ENCODE data around the gene MTLN.
"Not testable (repeated sequence)": the region's sequence is repeated elsewhere in the genome, so short reads cannot be mapped to it uniquely, and the experiment has no call there.

The MTLN gene

DNA sequence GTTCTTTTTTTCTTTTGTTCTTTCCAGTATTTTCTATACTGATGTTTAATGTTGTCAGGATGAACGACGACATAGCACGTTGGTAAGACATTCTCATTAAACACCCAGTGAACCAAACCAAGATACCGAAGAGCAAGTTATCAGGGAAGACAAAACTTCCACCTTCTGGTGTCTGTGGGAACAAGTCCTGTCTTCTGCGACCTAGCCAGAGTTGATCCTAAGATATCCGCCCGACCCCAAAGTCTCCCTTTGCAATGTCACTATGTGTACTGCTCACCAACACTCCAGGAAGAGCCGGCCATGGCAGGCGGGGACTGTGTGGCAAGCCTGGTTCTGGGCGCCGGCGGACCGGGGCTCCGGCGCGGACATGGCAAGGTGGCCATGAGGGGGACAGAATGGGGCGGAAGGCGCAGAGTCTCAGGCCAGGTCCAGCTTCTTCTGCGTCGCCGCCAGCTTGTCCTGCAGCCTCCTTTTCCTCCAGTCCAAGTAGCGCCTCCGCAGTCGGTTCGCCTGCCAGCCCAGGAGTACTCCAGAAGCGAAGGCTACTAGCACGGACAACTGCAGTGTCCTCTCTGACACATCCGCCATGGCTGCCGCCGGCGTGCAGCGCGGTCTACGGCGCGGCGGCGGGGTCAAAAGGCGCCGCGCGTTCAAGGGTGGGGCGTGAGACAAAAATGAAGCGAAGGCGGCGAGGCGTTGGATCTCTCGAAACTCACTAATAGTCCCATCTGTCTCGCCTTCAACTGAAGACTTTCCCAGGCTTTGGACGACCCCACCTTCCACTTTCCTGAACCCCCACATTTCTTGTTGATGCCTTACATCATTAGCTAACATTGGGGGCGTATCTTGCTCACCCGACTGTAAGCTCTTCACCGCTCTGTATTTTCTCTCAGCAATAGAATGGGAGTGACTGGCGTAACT is at the start of gene MTLN:
MTLN (minus strand) TSS at position 610 of the 921 bp plus-strand sequence; CDS start at position 588, 22 bp downstream.
- DNase-seq (ENCODE audit: low read depth): peak; percentile 35

DNA sequence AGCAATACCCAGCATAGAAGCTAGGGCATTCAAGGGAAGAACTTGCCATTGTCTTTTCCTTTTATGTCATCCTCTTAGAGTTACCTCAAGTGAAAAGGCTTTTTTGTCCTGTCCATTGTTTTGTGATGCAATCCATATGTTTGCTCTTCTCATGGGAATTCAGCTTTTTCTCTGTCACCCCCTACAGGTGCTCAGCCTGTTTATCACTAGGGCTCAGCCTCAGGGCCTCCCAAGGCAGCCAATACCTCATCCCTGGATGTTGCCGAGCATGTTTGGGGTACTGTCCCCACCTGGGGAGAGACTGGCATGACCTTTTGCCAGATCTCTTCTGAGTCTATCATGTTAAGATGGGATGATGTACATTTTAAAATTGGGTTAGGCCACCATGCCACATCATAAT is 49.6 kb upstream of the MTLN start:
- DNase-seq (ENCODE audit: low read depth): not testable (repeated sequence)

- DNase-seq (ENCODE audit: low read depth): not testable (repeated sequence)
These were observed 35.9 kb upstream of the MTLN start for GRCh38 chr2:110248081-110248795.

DNA sequence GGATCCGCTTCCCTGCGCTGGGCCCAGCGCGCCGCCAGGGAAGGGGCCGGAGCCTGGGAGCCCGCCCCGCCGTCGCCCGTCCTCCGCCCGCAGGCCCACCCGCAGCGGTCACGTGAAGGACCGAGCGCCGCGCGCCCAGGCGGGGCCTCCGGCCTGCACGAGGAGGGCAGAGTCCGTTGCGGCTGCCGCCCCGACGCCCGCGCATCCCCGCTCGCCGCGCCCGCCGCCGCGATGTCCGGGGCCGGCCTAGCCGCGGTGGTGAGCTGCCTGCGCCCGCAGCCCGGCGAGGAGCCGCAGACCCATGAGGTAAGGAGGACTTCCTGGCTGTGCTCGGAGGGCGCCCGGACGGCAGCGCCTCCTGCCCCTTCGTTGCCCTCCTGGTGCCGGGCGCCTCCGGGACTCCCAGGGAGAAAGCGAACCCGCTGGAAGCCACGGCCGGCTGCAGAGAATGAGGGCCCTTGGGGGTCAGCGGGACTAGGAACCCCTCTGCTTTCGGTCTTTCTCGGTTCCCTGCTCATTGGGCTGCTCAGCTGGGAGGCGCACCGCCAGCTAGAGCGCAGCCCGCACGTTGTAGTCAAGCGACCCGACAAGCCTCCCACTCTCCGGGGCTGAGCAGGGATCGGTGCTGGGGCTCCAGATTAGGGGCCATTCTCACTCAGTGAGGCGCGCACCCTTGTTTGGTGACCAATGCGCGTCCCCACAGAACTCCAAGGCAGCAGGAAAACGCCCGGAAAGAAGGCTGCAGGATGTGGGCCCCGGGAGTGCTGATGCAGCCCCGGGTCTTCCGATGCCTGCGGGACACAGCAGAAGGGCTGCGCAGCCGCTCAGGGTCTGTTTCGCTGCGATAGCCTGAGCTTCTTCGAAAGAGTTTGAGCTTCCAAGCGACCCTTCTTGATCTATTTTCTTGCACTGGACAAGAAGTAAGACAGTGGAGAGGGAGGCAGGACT is 33.4 kb upstream of the MTLN start:
- DNase-seq (ENCODE audit: low read depth): not testable (repeated sequence)

- DNase-seq (ENCODE audit: low read depth): not testable (repeated sequence)
These were observed 30.9 kb upstream of the MTLN start for GRCh38 chr2:110243283-110243682.

GRCh38 chr2:110234514-110234913 is 22.2 kb upstream of the MTLN start:
- not testable (repeated sequence) for DNase-seq (ENCODE audit: low read depth)

DNA sequence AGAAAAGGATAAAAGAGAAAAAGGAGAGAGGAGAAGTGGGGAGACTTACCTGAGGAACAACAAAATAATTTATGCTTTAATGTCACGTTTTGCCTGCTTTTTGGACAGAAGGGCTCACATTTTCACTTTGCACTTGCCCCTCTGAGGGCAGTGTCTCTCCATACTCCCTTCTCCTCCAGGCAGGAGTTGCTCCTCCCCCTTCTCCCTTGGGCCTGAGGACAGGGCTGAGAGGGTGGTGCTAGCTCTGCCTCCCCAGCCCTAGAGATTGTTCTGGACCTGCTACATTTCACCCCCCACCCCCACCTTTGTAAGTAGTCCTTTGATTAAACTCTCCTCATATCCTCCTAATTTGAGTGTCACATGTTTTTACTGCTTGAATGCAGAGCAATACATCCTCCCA is 17.5 kb upstream of the MTLN start:
- not testable (repeated sequence) for DNase-seq (ENCODE audit: low read depth)

GRCh38 chr2:110222626-110223025 is 10.3 kb upstream of the MTLN start:
- not testable (repeated sequence) for DNase-seq (ENCODE audit: low read depth)

GRCh38 chr2:110221938-110222337 is 9.6 kb upstream of the MTLN start:
- DNase-seq (ENCODE audit: low read depth): no peak

DNA sequence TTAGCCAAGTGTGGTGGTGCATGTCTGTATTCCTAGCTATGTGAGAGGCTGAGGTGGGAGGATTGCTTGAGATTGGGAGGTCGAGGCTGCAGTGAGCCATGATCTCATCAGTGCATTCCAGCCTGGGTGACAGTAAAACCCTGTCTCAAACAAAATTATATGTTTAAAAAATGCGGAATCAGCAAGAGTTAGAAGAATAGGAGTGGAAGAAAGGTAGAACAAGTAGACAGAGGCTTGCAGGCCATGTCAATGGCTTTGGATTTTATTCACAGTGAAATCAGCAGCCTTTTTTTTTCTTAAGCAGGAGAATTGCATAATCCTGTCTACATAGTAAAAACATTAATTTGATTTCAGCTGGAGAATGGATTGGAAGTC is 7.8 kb upstream of the MTLN start:
- no peak for DNase-seq (ENCODE audit: low read depth)

- DNase-seq (ENCODE audit: low read depth): peak; percentile 9
These were observed 7.3 kb upstream of the MTLN start for GRCh38 chr2:110219496-110220189.

DNA sequence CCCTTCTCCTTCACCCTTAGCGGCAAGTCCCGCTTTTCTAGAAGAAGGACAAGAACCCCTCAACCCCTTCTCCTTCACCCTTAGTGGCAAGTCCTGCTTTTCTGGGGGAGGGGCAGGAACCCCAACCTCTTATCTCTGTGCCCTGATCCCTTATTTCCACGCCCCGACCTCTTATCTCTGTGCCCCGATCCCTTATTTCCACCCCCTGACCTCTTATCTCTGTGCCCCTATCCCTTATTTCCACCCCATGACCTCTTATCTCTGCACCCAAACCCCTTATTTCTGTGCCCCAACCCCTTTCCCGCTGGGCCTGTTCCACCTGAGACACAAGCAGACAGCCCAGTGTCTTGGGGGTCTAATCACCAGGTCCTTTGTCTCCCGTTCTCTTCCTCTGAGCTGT is 6.5 kb upstream of the MTLN start:
- DNase-seq (ENCODE audit: low read depth): not testable (repeated sequence)

DNA sequence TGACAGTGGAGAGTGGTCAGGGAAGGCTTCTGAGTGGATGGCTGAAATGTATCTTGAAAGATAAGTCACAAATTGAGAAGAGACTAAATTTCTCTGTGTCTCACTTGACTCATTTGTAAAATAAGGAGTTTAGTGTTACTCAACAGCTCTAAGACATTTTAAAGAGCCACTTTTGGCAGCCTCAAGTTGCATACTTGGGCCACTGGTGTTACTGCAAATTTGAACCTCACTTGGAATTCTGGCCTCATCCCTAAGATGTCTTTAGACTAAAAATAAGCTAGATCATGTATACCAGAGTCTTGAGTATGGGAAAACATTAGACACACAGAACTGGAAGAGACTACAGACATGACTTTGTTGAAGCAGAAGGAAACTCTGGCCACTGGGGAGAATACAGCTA is 4.5 kb upstream of the MTLN start:
- DNase-seq (ENCODE audit: low read depth): no peak

DNA sequence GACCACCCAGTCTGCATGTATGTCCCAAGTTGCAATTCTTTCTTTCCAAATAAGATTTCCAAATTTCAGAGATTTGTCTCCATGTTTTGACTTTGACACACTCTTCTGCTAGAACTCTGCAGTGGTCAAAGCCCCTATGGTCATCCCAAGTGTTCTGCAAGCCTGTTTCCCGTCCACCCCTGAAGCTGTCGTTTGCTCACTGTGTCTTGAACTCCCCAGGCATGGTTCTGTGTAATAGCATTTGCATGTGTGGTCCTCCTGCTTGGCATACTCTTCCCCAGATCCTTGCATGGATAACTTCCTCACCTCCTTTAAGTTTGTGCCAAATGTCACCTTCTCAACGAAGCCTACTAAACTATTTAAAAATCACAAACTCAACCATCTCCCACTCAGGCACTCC is 3.9 kb upstream of the MTLN start:
- no peak for DNase-seq (ENCODE audit: low read depth)

- no peak for DNase-seq (ENCODE audit: low read depth)
These were observed 3.3 kb upstream of the MTLN start for GRCh38 chr2:110215566-110216158.

DNA sequence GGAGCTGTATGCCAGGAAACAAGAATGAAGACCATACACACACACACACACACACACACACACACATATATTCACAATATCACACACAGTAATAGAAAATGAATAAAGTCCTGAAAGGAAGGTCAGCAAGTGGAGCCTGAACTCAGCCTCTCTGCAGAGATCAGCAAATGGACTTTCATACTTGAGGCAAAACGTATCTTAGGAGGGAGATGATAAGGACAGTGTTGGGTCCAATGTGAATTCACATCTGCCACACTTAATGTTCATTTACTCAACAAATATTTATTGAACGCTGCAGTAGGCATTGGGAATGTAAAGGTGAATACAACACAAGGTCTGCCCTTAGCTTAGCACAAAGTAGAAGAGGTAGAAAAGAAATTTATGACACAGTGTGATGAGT is 2.7 kb upstream of the MTLN start:
- no peak for DNase-seq (ENCODE audit: low read depth)

DNA sequence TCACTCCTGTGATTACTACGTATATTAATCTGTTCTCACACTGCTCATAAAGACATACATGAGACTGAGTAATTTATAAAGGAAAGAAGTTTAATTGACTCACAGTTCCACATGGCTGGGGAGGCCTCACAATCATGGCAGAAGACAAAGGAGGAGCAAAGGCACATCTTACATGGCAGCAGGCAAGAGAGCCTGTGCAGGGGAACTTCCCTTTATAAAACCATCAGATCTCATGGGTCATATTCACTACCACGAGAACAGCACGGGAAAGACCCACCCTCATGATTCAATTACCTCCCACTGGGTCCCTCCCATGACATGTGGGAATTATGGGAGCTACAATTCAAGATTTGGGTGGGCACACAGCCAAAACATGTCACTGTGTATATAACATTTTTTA is 1.2 kb upstream of the MTLN start:
- DNase-seq (ENCODE audit: low read depth): not testable (repeated sequence)

DNA sequence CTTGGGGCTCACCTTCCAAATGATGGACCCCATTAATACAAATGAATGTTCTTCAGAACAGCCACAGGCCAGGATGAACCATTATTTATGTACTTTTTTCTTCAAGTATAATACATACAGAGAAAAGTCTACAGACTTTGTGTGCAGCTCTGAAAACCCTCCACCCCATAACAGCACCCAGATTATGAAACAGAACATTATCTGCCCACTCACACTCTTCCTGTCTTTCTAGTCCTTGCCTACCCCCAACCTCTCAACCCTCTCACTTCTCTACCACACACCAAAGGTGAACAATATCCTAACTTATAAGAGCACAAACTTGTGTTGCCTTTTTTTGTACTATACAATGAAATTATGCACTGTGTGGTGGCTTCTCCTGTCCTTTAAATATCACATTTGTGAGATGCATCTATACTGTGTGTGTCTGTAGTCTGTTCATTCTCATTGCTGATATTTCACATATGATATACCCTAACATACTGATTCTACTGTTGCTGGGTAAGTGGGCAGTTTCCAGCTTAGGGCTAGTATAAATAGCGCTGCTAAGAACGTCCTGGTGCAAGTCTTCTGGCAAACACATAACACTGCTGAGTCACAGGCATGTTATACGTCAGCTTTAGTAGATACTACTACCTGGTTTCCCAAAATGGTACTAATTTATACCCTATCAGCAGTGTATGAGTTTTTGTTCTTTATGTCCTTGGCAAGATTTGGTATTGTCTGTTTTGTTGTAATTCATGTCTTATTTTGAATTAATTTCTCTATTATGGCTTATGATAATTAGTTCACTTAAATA is 6.5 kb downstream of the MTLN start:
- no peak for DNase-seq (ENCODE audit: low read depth)

DNA sequence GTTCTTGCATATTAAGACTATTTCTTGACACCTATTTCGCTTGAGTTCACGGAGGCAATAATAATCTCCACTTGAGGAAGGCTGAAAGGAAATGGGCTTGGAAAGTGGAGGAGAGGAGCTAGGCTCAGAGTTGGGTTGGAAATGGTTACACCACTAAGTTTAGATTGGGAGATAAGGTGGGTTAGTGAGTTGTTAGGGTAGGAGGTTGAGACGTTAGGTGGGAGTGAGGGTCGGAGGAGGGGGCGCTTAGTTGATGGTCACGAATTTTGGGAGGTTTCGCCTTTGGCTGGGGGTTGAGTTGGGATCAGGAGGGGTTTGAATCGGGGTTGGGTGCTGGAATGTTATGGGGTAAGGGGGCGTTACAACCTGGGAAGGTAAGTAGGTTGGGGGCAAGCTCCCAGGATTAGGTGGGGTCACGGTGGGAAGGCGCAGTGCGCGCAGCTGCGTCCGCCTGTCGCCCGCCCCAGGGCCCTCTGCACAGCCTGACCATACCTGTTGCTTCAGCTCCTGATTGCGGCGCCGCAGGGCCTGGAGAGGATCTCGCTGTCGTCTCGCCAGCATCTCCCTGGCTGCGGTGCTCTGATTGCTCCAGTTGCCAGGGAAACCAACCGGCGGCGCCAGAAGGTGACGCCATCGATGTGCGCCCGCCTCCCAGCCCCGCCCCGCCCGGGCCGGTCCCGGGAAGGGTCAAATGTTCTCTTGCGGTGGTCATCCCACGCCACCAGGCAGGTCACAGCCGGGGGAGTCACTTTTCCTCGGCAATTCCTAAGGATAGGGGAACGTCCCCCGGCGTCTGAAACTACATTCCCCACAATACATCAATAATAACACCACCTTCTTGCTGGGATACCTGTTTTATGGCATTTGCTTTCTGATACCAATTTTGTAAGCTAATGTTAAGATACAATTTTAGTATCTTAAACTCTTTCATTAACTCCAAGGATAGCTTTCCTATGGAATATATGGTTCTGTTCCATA is 7.7 kb downstream of the MTLN start, which contains the start of gene NPHP1:
NPHP1 (minus strand) TSS at position 606 of the 978 bp plus-strand sequence; CDS start at position 561, 45 bp downstream.
- DNase-seq (ENCODE audit: low read depth): peak; percentile 61

All from GM04504 (cell line).